MCF 10A (cell line): ENCODE results near the gene CRBN. TPM values are rescaled to one million over a fixed set of nuclear protein-coding genes. Genes with fewer than 3 reads are reported as not detected.

Experiments used
- BruUV-seq: library from RNA; stranded (reverse); fragments of 400-500 nt; replicated peaks from 2 replicates; lab custom pipeline; 2021; lab: Mats Ljungman, UMichigan
- CTCF ChIA-PET: fragments of 300-600 bp; sonication (Branson Sonifier 250); formaldehyde crosslinking; extraction: SDS; loops from one replicate; lab custom pipeline; 2021; ENCODE audit warnings: antibody characterized with exemption, inconsistent platforms; lab: Yijun Ruan, JAX
- POLR2A ChIA-PET: fragments of 300-600, 350-650 bp; sonication (Branson Sonifier 250); formaldehyde crosslinking; extraction: SDS; loops from one replicate; lab custom pipeline; 2020; ENCODE audit warnings: antibody characterized with exemption, inconsistent platforms; lab: Yijun Ruan, JAX
- DNase-seq: peaks from one replicate; pipeline ENCODE4 v3.0.0-alpha.2; 2018; ENCODE audit not compliant: unreplicated experiment
- H3K27ac Mint-ChIP-seq: one replicate; pipeline ENCODE4 v1.8.0; 2022; ENCODE audit warnings: mild to moderate bottlenecking, low read depth, mixed read lengths; ENCODE audit not compliant: unreplicated experiment
- H3K27me3 Mint-ChIP-seq: one replicate; pipeline ENCODE4 v1.8.0; 2022; ENCODE audit warnings: mixed read lengths; ENCODE audit not compliant: insufficient read depth, unreplicated experiment
- H3K36me3 Mint-ChIP-seq: one replicate; pipeline ENCODE4 v1.8.0; 2022; ENCODE audit warnings: mild to moderate bottlenecking, moderate library complexity, mixed read lengths; ENCODE audit not compliant: insufficient read depth, unreplicated experiment
- H3K4me1 Mint-ChIP-seq: one replicate; pipeline ENCODE4 v1.8.0; 2022; ENCODE audit warnings: mixed read lengths; ENCODE audit not compliant: insufficient read depth, unreplicated experiment
- H3K4me3 Mint-ChIP-seq: one replicate; pipeline ENCODE4 v1.8.0; 2022; ENCODE audit warnings: mild to moderate bottlenecking, moderate library complexity, mixed read lengths; ENCODE audit not compliant: unreplicated experiment
- H3K9me3 Mint-ChIP-seq: one replicate; pipeline ENCODE4 v1.8.0; 2022; ENCODE audit warnings: mixed read lengths; ENCODE audit not compliant: unreplicated experiment
- intact Hi-C: fragments of 100-400 bp; cut with micrococcal nuclease; formaldehyde crosslinking; loops from 2 replicates; pipeline ENCODE4 v1.14.1; 2022
- total RNA-seq: library from RNA; stranded (reverse); gene quantifications from 2 replicates; pipeline ENCODE4 v1.2.3, GENCODE V29; 2022
- TF ChIP-seq, protein P1 (sequence below): fragments of 200-600 bp; IDR thresholded peaks from one replicate; pipeline ENCODE4 v1.8.0; 2022; ENCODE audit warnings: antibody characterized with exemption, mild to moderate bottlenecking; ENCODE audit not compliant: unreplicated experiment

CRBN gene
- total RNA-seq, 1 experiment from 2014 or later, result 23.0 TPM

DNA sequence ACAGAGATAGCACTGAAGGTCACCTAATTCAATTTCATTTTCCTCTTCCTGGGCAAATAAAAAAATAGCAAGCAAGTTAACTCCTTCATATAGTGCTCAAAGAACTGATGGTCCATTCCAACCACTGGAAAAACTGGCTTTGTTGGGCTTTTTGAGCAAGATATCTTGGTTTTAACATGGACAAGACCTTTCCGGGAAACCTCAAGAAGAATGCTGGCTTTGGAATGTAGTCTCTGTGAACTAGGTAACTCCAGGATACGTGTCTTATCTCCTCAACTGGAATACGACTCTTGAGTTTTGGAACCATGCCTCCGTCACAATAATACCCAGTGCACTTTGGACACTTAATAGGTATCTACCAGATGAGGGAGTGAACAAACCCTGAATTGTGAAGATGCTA is 36.9 kb upstream of the CRBN start:
- Mint-ChIP-seq H3K4me1 (no peaks in the 10 kb centered on the region), H3K27me3 (peaks cover 9% of the 10 kb centered on the region), H3K36me3 (no peaks in the 10 kb centered on the region), H3K27ac (no peak overlapping the region), H3K4me3 (no peak overlapping the region), H3K9me3 (no peaks in the 10 kb centered on the region)
- BruUV-seq, result no TSS peak
- intact Hi-C loops, result no loop called here
- DNase-seq, result no peak
- TF ChIP-seq, protein P1, sequence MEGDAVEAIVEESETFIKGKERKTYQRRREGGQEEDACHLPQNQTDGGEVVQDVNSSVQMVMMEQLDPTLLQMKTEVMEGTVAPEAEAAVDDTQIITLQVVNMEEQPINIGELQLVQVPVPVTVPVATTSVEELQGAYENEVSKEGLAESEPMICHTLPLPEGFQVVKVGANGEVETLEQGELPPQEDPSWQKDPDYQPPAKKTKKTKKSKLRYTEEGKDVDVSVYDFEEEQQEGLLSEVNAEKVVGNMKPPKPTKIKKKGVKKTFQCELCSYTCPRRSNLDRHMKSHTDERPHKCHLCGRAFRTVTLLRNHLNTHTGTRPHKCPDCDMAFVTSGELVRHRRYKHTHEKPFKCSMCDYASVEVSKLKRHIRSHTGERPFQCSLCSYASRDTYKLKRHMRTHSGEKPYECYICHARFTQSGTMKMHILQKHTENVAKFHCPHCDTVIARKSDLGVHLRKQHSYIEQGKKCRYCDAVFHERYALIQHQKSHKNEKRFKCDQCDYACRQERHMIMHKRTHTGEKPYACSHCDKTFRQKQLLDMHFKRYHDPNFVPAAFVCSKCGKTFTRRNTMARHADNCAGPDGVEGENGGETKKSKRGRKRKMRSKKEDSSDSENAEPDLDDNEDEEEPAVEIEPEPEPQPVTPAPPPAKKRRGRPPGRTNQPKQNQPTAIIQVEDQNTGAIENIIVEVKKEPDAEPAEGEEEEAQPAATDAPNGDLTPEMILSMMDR, result no peak
- ChIA-PET POLR2A (no interaction called here), CTCF (no interaction called here)

DNA sequence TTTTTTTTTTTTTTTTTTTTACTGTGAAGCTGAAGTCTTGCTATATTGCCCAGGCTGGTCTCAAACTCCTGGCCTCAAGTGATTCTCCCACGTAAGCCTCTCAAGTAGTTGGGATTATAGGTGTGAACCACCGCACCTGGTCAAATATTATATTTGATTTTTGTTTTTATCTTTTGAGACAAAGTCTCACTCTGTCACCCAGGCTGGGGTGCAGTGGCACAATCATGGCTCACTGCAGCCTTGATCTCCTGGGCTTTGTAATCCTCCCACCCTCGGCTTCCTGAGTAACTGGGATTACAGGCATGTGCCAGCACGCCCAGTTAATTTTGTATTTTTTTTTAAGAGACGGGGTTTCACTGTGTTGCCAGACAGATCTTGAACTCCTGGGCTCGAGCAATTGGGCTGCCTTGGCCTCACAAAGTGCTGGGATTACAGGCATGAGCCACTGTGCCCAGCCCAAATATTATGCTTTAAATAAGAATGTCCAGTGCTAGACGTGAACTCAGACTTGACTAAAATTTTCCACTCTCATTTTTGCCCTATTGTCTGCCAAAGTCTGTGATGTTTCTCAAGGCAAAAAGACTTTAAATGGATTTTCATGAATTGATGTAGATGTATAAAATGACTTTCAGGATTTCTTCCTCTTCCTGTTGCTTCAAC is 33.4 kb upstream of the CRBN start:
- no peaks in the 10 kb centered on the region for H3K4me1 Mint-ChIP-seq
- POLR2A ChIA-PET, result interaction anchor here (1.2 kb wide), 1 partner anchor 12 kb away, joined by 4 read pairs; no protein-coding TSS in a partner anchor
- CTCF ChIA-PET, result interaction anchor here (0.6 to 4.1 kb wide), 2 partner anchors 12 to 788 kb away, joined by 3 to 40 read pairs; no protein-coding TSS in a partner anchor

GRCh38 chr3:3209714-3210113 is 30.2 kb upstream of the CRBN start:
- peak; percentile 45 for DNase-seq
- Mint-ChIP-seq H3K4me1 (no peaks in the 10 kb centered on the region), H3K9me3 (no peaks in the 10 kb centered on the region), H3K27me3 (peaks cover 38% of the 10 kb centered on the region), H3K4me3 (no peak overlapping the region), H3K27ac (no peak overlapping the region), H3K36me3 (no peaks in the 10 kb centered on the region)
- POLR2A ChIA-PET, result no interaction called here
- CTCF ChIA-PET, result interaction anchor here (0.7 to 4.1 kb wide), 6 partner anchors 9 to 1081 kb away, joined by 3 to 40 read pairs (median 6); no protein-coding TSS in a partner anchor
- TF ChIP-seq, protein P1, result no peak
- BruUV-seq, result no TSS peak
- intact Hi-C loops, result no loop called here

More for the DNA sequence above, 33.4 kb upstream of the CRBN start:
- Mint-ChIP-seq H3K4me3 (no peak overlapping the region), H3K27ac (no peak overlapping the region), H3K9me3 (no peaks in the 10 kb centered on the region), H3K36me3 (no peaks in the 10 kb centered on the region), H3K27me3 (peaks cover 19% of the 10 kb centered on the region)
- TF ChIP-seq, protein P1, result no peak
- peak; percentile 14 for DNase-seq
- BruUV-seq, result no TSS peak
- intact Hi-C loops, result no loop called here

DNA sequence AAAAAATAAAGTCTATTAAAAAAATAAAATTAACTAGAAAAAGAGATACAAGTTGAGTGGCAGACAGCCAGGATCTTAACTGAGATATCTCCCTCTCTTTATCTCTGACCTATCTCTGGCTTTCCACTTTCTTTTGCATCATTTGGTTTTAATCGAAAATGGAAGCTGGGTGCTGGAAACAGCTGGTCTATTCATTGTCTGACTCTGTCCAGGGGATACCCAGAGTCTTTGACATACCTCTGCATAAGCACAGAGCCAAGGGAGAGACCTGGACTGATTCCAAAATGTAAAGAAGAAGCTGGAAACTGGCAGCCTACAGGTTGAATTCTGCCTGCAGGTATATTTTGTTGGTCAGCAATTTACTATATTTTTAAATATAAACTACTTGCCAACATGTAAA is 29.6 kb upstream of the CRBN start:
- Mint-ChIP-seq H3K36me3 (no peaks in the 10 kb centered on the region), H3K27me3 (peaks cover 45% of the 10 kb centered on the region), H3K4me3 (no peak overlapping the region), H3K4me1 (no peaks in the 10 kb centered on the region), H3K9me3 (no peaks in the 10 kb centered on the region), H3K27ac (no peak overlapping the region)
- intact Hi-C loops, result no loop called here
- no peak for DNase-seq
- POLR2A ChIA-PET, result no interaction called here
- TF ChIP-seq, protein P1, result no peak
- CTCF ChIA-PET, result interaction anchor here (0.8 to 4.1 kb wide), 4 partner anchors 8 to 1082 kb away, joined by 4 to 40 read pairs (median 17); no protein-coding TSS in a partner anchor
- BruUV-seq, result no TSS peak
